OCI-LY7 (cell line): ENCODE measurements around the gene RASSF5.

Source experiments
- EZH2phosphoT487 ChIP-seq: fragments of 200-600 bp; sonication (generic); IDR thresholded peaks from 2 replicates; pipeline ENCODE4 v1.6.1; 2018; ENCODE audit warnings: low read depth, borderline replicate concordance, mild to moderate bottlenecking, mixed run types, antibody characterized with exemption, low read length, moderate library complexity, mixed read lengths
- TF ChIP-seq, protein P1 (sequence below): fragments of 200-600 bp; sonication (generic); conservative IDR thresholded peaks from 2 replicates; pipeline ENCODE4 v1.5.1; 2014; ENCODE audit warnings: mild to moderate bottlenecking, antibody characterized with exemption, low read length, moderate library complexity, mixed read lengths

DNA sequence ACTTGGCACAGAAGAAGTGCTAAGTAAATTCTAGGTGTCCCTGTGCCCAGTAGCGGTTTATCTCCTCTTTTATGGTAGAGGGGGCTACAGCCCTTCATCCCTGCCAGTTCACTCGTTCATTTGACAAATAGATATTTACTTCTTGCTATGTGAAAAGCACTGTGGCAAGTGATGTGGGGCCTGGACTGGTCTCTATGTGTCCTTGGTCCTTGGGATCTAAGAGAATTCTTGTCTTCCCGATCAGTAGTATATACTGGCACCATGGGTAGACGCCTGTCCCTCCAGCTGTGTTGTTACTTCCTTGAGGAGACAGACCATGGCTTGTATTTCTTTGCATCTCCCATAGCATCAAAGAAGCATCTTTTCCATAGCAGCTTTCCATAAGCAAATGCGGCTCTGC, 75.2 kb downstream of the RASSF5 start:
- TF ChIP-seq, protein P1, sequence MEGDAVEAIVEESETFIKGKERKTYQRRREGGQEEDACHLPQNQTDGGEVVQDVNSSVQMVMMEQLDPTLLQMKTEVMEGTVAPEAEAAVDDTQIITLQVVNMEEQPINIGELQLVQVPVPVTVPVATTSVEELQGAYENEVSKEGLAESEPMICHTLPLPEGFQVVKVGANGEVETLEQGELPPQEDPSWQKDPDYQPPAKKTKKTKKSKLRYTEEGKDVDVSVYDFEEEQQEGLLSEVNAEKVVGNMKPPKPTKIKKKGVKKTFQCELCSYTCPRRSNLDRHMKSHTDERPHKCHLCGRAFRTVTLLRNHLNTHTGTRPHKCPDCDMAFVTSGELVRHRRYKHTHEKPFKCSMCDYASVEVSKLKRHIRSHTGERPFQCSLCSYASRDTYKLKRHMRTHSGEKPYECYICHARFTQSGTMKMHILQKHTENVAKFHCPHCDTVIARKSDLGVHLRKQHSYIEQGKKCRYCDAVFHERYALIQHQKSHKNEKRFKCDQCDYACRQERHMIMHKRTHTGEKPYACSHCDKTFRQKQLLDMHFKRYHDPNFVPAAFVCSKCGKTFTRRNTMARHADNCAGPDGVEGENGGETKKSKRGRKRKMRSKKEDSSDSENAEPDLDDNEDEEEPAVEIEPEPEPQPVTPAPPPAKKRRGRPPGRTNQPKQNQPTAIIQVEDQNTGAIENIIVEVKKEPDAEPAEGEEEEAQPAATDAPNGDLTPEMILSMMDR: no peak
- TF ChIP-seq EZH2phosphoT487: no peak
